ENCODE data around the gene PTPRM.

GRCh38 chr18:7859122-7859521 lies 292.0 kb downstream of the PTPRM start:
- no peak for TF ChIP-seq POLR2AphosphoS5 (IDR thresholded peaks at IDR 0.05; ENCODE audit: low read depth, low read length)
- TF ChIP-seq YY1 (IDR thresholded peaks at IDR 0.05; ENCODE audit: low read depth) = no peak
- TF ChIP-seq CTCF (IDR thresholded peaks at IDR 0.05) = no peak
- no peak for TF ChIP-seq MXI1 (IDR thresholded peaks at IDR 0.05; ENCODE audit: low read depth, low read length)
- no peak for TF ChIP-seq TAF1 (IDR thresholded peaks at IDR 0.05; ENCODE audit: borderline replicate concordance, low read depth, low read length)
- TF ChIP-seq, protein P1, sequence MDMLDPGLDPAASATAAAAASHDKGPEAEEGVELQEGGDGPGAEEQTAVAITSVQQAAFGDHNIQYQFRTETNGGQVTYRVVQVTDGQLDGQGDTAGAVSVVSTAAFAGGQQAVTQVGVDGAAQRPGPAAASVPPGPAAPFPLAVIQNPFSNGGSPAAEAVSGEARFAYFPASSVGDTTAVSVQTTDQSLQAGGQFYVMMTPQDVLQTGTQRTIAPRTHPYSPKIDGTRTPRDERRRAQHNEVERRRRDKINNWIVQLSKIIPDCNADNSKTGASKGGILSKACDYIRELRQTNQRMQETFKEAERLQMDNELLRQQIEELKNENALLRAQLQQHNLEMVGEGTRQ (IDR thresholded peaks at IDR 0.05; ENCODE audit: borderline replicate concordance, low read depth, low read length) = no peak
- no peak for TF ChIP-seq GABPA (IDR thresholded peaks at IDR 0.05; ENCODE audit: low read depth)
- no peak for TF ChIP-seq JUND (IDR thresholded peaks at IDR 0.05)
- no peak for TF ChIP-seq EP300 (IDR thresholded peaks at IDR 0.05; ENCODE audit: borderline replicate concordance in 1 of 2, low read depth in 1 of 2, low read length in 1 of 2)
- no peak for TF ChIP-seq GATA2 (CRISPR knock-in tag; IDR thresholded peaks at IDR 0.05)
